ENCODE measurements around the gene FOLR2. TPM values are rescaled to one million over a fixed set of nuclear protein-coding genes. Genes with fewer than 3 reads are reported as not detected.
A peak's percentile ranks its signal among the peaks of the same experiment; 100 is the strongest.
"Not testable (repeated sequence)": the region's sequence is repeated elsewhere in the genome, so short reads cannot be mapped to it uniquely, and the experiment has no call there.

Gene FOLR2
- total RNA-seq, 1 donor from 2014 or later, result not detected

GRCh38 chr11:72179049-72179803, 37.4 kb upstream of the FOLR2 start:
- Mint-ChIP-seq H3K36me3 (ENCODE audit: low read depth) (no peaks in the 10 kb centered on the region), H3K27ac (ENCODE audit: unreplicated experiment) (no peak overlapping the region), H3K4me1 (ENCODE audit: low read depth) (no peaks in the 10 kb centered on the region), H3K9me3 (ENCODE audit: low read depth) (no peaks in the 10 kb centered on the region), H3K4me3 (ENCODE audit: unreplicated experiment) (no peak overlapping the region), H3K27me3 (ENCODE audit: low read depth) (peaks cover 29% of the 10 kb centered on the region)
- DNase-seq (ENCODE audit: low spot score), result no peak
- no peak for TF ChIP-seq CTCF (IDR thresholded peaks at IDR 0.05)

GRCh38 chr11:72179804-72180396, 36.7 kb upstream of the FOLR2 start:
- Mint-ChIP-seq H3K36me3 (ENCODE audit: low read depth) (no peaks in the 10 kb centered on the region), H3K9me3 (ENCODE audit: low read depth) (no peaks in the 10 kb centered on the region), H3K27me3 (ENCODE audit: low read depth) (peaks cover 29% of the 10 kb centered on the region), H3K4me1 (ENCODE audit: low read depth) (no peaks in the 10 kb centered on the region), H3K27ac (ENCODE audit: unreplicated experiment) (no peak overlapping the region), H3K4me3 (ENCODE audit: unreplicated experiment) (no peak overlapping the region)
- no peak for DNase-seq (ENCODE audit: low spot score)
- TF ChIP-seq CTCF (IDR thresholded peaks at IDR 0.05), result no peak

- not testable (repeated sequence) for H3K36me3 Mint-ChIP-seq (ENCODE audit: low read depth); H3K9me3 Mint-ChIP-seq (ENCODE audit: low read depth); H3K27ac Mint-ChIP-seq (ENCODE audit: unreplicated experiment)
Observed at GRCh38 chr11:72180892-72181552, 35.6 kb upstream of the FOLR2 start.

GRCh38 chr11:72181553-72181958, 35.0 kb upstream of the FOLR2 start:
- DNase-seq (ENCODE audit: low spot score); H3K9me3 Mint-ChIP-seq (ENCODE audit: low read depth); H3K36me3 Mint-ChIP-seq (ENCODE audit: low read depth); H3K4me1 Mint-ChIP-seq (ENCODE audit: low read depth); H3K4me3 Mint-ChIP-seq (ENCODE audit: unreplicated experiment); H3K27ac Mint-ChIP-seq (ENCODE audit: unreplicated experiment): not testable (repeated sequence)
- H3K27me3 Mint-ChIP-seq (ENCODE audit: low read depth), result peaks cover 25% of the 10 kb centered on the region
- TF ChIP-seq CTCF (IDR thresholded peaks at IDR 0.05), result peak; percentile 22

More at GRCh38 chr11:72180892-72181552, 35.6 kb upstream of the FOLR2 start:
- peaks cover 29% of the 10 kb centered on the region for H3K27me3 Mint-ChIP-seq (ENCODE audit: low read depth)
- H3K4me1 Mint-ChIP-seq (ENCODE audit: low read depth); DNase-seq (ENCODE audit: low spot score); H3K4me3 Mint-ChIP-seq (ENCODE audit: unreplicated experiment): not testable (repeated sequence)

- peaks cover 3% of the 10 kb centered on the region for H3K4me1 Mint-ChIP-seq (ENCODE audit: low read depth)
- H3K9me3 Mint-ChIP-seq (ENCODE audit: low read depth), result no peaks in the 10 kb centered on the region
- no peak for TF ChIP-seq CTCF (IDR thresholded peaks at IDR 0.05)
- H3K27me3 Mint-ChIP-seq (ENCODE audit: low read depth), result peaks cover 3% of the 10 kb centered on the region
- H3K36me3 Mint-ChIP-seq (ENCODE audit: low read depth), result no peaks in the 10 kb centered on the region
- DNase-seq (ENCODE audit: low spot score), result no peak
- no peak overlapping the region for H3K4me3 Mint-ChIP-seq (ENCODE audit: unreplicated experiment)
- no peak overlapping the region for H3K27ac Mint-ChIP-seq (ENCODE audit: unreplicated experiment)
Observed at GRCh38 chr11:72188267-72188666, 28.3 kb upstream of the FOLR2 start.
